A673 (cell line): ENCODE results near the gene KRTAP4-8. TPM values are rescaled to one million over a fixed set of nuclear protein-coding genes. Genes with fewer than 3 reads are reported as not detected.
"Not testable (repeated sequence)": the region's sequence is repeated elsewhere in the genome, so short reads cannot be mapped to it uniquely, and the experiment has no call there.

Source experiments
- BruUV-seq: library from RNA; stranded (reverse); fragments of 400-500 nt; replicated peaks from 2 replicates; lab custom pipeline; 2021; lab: Mats Ljungman, UMichigan
- CTCF ChIA-PET: fragments of 300-600 bp; sonication (Branson Sonifier 250); formaldehyde crosslinking; loops from one replicate; lab custom pipeline; 2022; ENCODE audit warnings: antibody characterized with exemption; lab: Charles Lee
- POLR2A ChIA-PET: fragments of 300-600 bp; sonication (Branson Sonifier 250); formaldehyde crosslinking; loops from one replicate; lab custom pipeline; 2022; ENCODE audit warnings: antibody characterized with exemption; ENCODE audit not compliant: low non-redundant PET; lab: Charles Lee
- DNase-seq: peaks from one replicate; pipeline ENCODE4 v3.0.0-alpha.2; 2015; ENCODE audit warnings: low spot score
- H3K27ac ChIP-seq: fragments of 200-600 bp; sonication (generic); 2 replicates; pipeline ENCODE4 v1.5.1; 2016; ENCODE audit warnings: mixed run types, low read depth, mild to moderate bottlenecking, mixed read lengths, antibody characterized with exemption, low read length; ENCODE audit not compliant: poor library complexity, severe bottlenecking
- H3K27me3 ChIP-seq: fragments of 200-600 bp; sonication (generic); replicated peaks from 2 replicates; pipeline ENCODE4 v1.6.1; 2017; ENCODE audit warnings: mixed run types, low read depth, mild to moderate bottlenecking, mixed read lengths, antibody characterized with exemption, low read length; ENCODE audit not compliant: insufficient read depth, poor library complexity
- H3K36me3 ChIP-seq: fragments of 200-600 bp; sonication (generic); 2 replicates; pipeline ENCODE4 v1.6.1; 2016; ENCODE audit warnings: mixed run types, mild to moderate bottlenecking, mixed read lengths, antibody characterized with exemption, low read length; ENCODE audit not compliant: insufficient read depth, poor library complexity, severe bottlenecking
- H3K4me1 ChIP-seq: fragments of 200-600 bp; sonication (generic); 2 replicates; pipeline ENCODE4 v1.6.1; 2017; ENCODE audit warnings: mixed run types, mild to moderate bottlenecking, mixed read lengths, antibody characterized with exemption, low read length; ENCODE audit not compliant: insufficient read depth, poor library complexity, severe bottlenecking
- H3K4me3 ChIP-seq: fragments of 200-600 bp; sonication (generic); 2 replicates; pipeline ENCODE4 v1.5.1; 2016; ENCODE audit warnings: low read depth, mixed run types, mild to moderate bottlenecking, mixed read lengths, low read length; ENCODE audit not compliant: poor library complexity, severe bottlenecking
- H3K9me3 ChIP-seq: fragments of 200-600 bp; sonication (generic); 2 replicates; pipeline ENCODE4 v1.6.1; 2016; ENCODE audit warnings: mixed run types, low read depth, mild to moderate bottlenecking, mixed read lengths, antibody characterized with exemption, low read length; ENCODE audit not compliant: poor library complexity, severe bottlenecking
- EZH2 ChIP-seq: fragments of 200-600 bp; sonication (generic); IDR thresholded peaks from 2 replicates; pipeline ENCODE4 v1.6.1; 2017; ENCODE audit warnings: borderline replicate concordance, low read depth, mild to moderate bottlenecking, mixed read lengths, antibody characterized with exemption, low read length; ENCODE audit not compliant: poor library complexity, severe bottlenecking
- intact Hi-C: fragments of 100-400 bp; cut with micrococcal nuclease; formaldehyde crosslinking; loops from one replicate; pipeline ENCODE4 v1.10.0; 2022; ENCODE audit not compliant: unreplicated experiment
- total RNA-seq: library from RNA; stranded (reverse); gene quantifications from 2 replicates; pipeline ENCODE4 v1.2.3, GENCODE V29; 2021
- TF ChIP-seq, protein P1 (sequence below): fragments of 300-800, 200-600 bp; sonication (generic); conservative IDR thresholded peaks from 2 replicates; pipeline ENCODE4 v1.5.1; 2017; ENCODE audit warnings: low read depth, mild to moderate bottlenecking, antibody characterized with exemption, low read length, moderate library complexity, mixed read lengths

The KRTAP4-8 gene
- total RNA-seq, 1 experiment from 2014 or later: not detected

- H3K36me3 ChIP-seq: no peaks in the 10 kb centered on the region
- BruUV-seq: no TSS peak
- ChIA-PET POLR2A (no interaction called here), CTCF (no interaction called here)
- no peaks in the 10 kb centered on the region for H3K27me3 ChIP-seq
- no peak for DNase-seq
- no peaks in the 10 kb centered on the region for H3K9me3 ChIP-seq
- no peak within 1 kb of the TSS for H3K4me3 ChIP-seq
- no peak for TF ChIP-seq EZH2
- TF ChIP-seq, protein P1, sequence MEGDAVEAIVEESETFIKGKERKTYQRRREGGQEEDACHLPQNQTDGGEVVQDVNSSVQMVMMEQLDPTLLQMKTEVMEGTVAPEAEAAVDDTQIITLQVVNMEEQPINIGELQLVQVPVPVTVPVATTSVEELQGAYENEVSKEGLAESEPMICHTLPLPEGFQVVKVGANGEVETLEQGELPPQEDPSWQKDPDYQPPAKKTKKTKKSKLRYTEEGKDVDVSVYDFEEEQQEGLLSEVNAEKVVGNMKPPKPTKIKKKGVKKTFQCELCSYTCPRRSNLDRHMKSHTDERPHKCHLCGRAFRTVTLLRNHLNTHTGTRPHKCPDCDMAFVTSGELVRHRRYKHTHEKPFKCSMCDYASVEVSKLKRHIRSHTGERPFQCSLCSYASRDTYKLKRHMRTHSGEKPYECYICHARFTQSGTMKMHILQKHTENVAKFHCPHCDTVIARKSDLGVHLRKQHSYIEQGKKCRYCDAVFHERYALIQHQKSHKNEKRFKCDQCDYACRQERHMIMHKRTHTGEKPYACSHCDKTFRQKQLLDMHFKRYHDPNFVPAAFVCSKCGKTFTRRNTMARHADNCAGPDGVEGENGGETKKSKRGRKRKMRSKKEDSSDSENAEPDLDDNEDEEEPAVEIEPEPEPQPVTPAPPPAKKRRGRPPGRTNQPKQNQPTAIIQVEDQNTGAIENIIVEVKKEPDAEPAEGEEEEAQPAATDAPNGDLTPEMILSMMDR: no peak
- H3K4me1 ChIP-seq: no peaks in the 10 kb centered on the region
- intact Hi-C loops: no loop called here
- H3K27ac ChIP-seq: no peak within 1 kb of the TSS
Observed at GRCh38 chr17:41065829-41066624, 31.9 kb downstream of the KRTAP4-8 start, which contains the start of gene KRTAP2-4. Gene KRTAP2-4, minus strand, starts transcription at chr17:41065879. Its CDS starts 34 bp downstream, at chr17:41065845.

GRCh38 chr17:41065016-41065689 is 32.8 kb downstream of the KRTAP4-8 start:
- H3K4me3 ChIP-seq, DNase-seq, H3K36me3 ChIP-seq, CTCF ChIA-PET, H3K9me3 ChIP-seq, H3K27me3 ChIP-seq, POLR2A ChIA-PET, H3K27ac ChIP-seq, H3K4me1 ChIP-seq, intact Hi-C loops, BruUV-seq: not testable (repeated sequence)

GRCh38 chr17:41064301-41064700 is 33.6 kb downstream of the KRTAP4-8 start:
- Histone ChIP-seq H3K4me1 (no peaks in the 10 kb centered on the region), H3K36me3 (no peaks in the 10 kb centered on the region), H3K4me3 (no peak overlapping the region), H3K9me3 (no peaks in the 10 kb centered on the region), H3K27me3 (no peaks in the 10 kb centered on the region), H3K27ac (no peak overlapping the region)
- no TSS peak for BruUV-seq
- CTCF ChIA-PET: no interaction called here
- no peak for TF ChIP-seq EZH2
- TF ChIP-seq, protein P1: no peak
- intact Hi-C loops: no loop called here
- DNase-seq: no peak
- POLR2A ChIA-PET: no interaction called here
